Tibial nerve (tissue), 4 donors: ENCODE results near the gene SEMA4G.
"Not testable (repeated sequence)": the region's sequence is repeated elsewhere in the genome, so short reads cannot be mapped to it uniquely, and the experiment has no call there.

Experiments used
- CTCF ChIP-seq, 5 experiments: fragments of 200-600 bp in 3 of 5; fragments of 450-650 bp in 2 of 5; sonication (generic) in 3 of 5; IDR thresholded peaks; one replicate each; pipeline ENCODE4 v1.5.1; 2016 to 2019; ENCODE audit warnings: antibody characterized with exemption in 5 of 5, mild to moderate bottlenecking in 3 of 5, moderate library complexity in 2 of 5
- EP300 ChIP-seq, 2 donors: sonication (generic); formaldehyde crosslinking; IDR thresholded peaks; one replicate each; pipeline ENCODE4 v1.6.1; 2017; ENCODE audit warnings: antibody characterized with exemption in 2 of 2, mild to moderate bottlenecking in 1 of 2
- POLR2A ChIP-seq, 2 donors: fragments of 450-650 bp; IDR thresholded peaks; one replicate each; pipeline ENCODE4 v1.6.1; 2017; ENCODE audit warnings: antibody characterized with exemption in 2 of 2, mild to moderate bottlenecking in 2 of 2, moderate library complexity in 2 of 2

- TF ChIP-seq CTCF, POLR2A, EP300 (IDR thresholded peaks at IDR 0.05): not testable (repeated sequence)
Measured at GRCh38 chr10:100975397-100975796, 6.1 kb downstream of the SEMA4G start.
